C1 segment of cervical spinal cord (tissue), 14 donors: ENCODE measurements around the gene DOK4.

Source experiments
- DNase-seq, 14 donors: peaks; one replicate each; lab custom pipeline; 2025; lab: John Stamatoyannopoulos, UW

Gene DOK4

GRCh38 chr16:57478396-57479204 lies 7.7 kb downstream of the DOK4 start:
- DNase-seq: no peak

DNA sequence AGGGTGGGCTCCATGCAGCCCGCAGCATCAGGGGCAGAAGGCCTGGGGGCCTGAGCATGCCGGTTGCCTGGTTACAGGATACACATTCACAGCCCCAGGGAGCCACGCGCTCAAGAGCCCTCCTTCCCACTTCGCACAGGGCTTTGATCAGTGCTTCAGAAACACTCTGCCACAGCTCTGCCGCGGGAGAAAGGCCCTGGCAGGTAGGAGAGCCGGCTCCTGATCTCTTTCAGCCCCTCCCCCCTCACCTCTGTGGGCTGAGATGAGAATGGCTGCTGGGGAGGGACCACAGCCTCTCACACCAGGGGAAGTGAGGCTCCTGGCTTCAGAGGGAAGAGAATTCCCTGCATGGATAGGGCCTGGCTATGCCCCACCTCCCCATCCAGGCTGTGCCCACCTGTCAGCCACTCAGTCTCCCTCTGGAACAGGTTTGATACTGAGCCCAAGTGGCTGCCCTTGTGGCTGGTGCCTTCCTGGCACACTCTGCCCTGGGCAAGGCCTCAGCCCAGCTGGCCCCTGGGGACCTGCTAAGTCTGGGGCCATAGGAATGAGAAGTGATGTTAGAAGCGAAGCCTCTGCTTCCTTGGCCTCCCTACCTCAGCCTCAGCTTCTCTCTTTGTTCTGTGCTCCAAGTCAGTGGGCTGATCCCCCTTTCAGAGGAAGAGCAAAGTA lies 8.6 kb downstream of the DOK4 start:
- DNase-seq: no peak

DNA sequence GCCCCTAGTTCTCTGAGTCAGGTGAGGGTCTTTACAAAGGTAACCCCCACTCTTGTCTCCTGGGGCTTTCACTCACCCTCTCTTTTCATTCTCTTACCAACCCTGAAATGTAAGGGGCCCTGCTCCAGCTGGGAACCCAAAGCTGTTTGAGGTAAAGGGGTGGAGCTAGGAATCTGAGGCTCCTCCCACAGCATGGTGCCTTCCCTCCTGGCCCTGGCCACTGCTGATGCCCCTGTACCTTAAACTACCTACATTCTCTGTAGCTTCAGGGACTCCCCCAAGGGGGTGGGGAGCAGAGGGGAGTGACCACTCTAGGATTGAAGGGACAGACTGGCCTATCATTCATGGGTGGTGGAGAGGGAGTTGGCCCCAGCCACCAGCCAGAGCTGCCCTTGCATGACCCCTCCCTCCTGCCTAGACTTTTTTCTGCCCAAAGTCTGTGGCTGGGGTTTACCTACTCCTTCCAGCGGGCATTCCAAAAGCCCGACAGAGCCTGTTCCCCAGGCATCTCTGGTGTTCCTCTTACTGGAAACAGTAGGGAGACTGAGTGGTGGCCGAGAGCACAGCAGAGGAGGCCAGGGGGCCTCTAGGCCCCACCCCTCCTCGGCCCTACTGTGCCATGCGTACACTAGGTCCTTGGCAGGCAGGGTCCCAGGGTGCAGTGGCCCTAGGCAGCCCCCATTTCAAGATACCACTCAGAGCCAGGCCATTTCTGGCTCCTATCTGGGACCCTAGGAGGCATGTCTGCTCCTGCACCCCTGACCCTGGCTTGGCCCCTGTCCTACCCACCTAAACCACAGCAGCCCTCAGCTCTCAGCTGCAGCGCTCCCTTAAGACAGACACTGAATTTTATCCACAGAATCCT lies 9.5 kb downstream of the DOK4 start:
- no peak for DNase-seq

- DNase-seq: no peak
Measured at GRCh38 chr16:57475711-57476339, 10.5 kb downstream of the DOK4 start.

- no peak for DNase-seq
Measured at GRCh38 chr16:57474671-57475661, 11.3 kb downstream of the DOK4 start.

DNA sequence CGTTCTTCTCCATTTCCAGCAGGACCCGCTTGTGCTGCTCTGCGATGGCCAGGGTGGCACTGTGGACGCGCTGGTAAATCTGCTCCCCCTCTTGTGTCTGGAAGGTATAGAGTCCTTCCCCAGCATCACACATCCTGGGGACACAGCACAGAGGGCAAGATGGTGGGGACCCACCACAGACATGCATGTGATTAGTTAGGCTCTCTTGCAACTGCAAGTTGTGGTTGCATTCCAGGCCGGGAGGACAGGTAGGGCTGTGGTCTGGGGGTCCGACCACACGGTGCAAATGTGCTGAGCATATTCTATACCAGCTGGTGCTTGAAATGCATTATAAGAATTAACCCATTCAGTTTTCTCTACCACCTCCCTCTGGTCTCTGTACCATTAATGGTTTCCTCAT lies 12.4 kb downstream of the DOK4 start:
- no peak for DNase-seq

DNA sequence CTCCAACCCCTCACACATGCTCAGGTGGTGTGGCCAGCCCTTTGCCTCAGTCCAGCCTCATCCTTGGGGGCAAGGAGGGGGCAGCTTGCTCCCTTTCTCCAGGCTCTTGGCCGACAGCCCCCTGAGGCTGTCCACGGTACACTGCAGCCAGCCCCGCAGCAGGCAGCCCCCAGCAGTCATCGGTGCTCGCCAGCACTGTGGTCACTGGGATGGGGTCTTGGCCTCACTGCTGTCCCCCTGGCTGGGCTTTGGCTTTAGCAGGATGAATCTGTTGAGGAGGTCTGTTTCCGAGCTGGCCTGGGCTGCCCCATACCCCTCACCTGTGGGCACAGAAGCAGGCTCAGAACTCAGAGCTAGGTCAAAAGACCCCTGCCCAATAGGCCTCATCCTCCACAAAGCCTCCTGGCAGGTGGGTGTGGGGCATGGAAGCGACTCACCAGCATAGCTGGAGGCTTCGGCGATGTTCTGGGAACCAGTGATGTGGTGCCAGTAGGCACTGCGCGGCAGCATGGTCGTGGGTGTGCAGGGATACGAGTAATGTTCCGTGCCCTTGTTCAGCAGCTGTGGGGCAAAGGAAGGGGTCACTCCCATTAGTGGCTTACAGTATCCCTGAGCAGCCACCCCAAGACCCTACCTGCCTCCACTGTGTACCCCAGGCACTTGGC lies 13.0 kb downstream of the DOK4 start:
- DNase-seq: no peak

GRCh38 chr16:57472665-57473060 lies 13.6 kb downstream of the DOK4 start:
- DNase-seq: no peak

DNA sequence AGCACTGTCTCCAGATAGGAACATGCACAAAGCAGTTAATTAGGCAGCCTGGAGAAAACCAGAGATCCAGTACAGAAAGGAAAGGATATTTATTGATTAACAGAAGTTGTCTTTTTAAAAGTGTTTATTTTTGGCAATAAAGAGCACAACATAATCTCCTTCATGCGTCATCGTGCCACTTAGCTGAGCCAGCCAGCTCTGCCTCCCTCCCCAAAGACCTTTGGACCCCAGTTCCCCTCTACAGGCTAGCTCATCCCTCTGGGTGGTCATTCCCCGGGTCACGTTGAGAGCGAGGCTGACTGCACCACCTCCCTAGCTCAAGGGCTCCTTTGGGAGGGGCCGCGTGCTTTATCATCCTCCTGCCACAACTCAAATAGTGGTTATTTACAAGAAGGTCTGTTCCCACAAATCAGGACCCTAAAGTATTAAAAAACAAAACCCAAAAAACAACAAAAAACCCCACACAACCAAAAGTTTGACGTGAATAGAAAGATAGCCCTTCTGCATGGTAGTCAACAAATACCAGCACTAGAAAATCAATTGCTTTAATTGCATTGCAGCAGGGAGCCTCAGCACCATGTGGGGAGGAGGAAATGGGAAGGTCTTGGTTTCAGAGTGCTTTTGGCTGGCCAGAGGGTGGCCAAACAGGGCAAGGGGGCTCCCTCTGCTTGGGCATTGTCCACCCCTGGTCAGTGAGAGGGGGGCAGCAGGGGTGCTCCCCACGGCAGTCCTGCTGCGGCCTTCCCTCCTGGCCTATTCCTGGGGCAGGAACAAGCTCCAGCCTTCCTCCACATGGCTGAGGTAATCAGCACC lies 14.2 kb downstream of the DOK4 start:
- DNase-seq: no peak

GRCh38 chr16:57471209-57471608 lies 15.1 kb downstream of the DOK4 start:
- DNase-seq: no peak

DNA sequence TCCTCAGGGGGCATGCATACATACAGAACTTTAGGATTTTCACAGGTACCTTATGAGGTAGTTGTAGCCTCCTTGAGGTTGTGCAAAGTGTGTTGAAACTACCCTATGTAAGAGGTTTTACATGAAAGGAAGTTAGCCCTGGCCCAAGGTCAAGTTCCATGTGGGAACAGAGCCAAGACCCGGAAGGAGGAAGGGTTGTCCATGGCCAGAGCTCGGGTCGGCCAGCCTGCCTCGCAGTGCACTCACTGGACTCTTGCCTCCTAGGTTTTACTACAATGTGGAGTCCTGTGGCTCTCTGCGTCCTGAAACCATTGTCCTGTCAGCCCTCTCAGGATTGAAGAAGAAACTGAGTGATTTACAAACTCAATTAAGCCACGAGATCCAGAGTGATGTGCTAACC lies 15.6 kb downstream of the DOK4 start:
- no peak for DNase-seq

GRCh38 chr16:57469917-57470470 lies 16.3 kb downstream of the DOK4 start:
- DNase-seq: no peak

DNA sequence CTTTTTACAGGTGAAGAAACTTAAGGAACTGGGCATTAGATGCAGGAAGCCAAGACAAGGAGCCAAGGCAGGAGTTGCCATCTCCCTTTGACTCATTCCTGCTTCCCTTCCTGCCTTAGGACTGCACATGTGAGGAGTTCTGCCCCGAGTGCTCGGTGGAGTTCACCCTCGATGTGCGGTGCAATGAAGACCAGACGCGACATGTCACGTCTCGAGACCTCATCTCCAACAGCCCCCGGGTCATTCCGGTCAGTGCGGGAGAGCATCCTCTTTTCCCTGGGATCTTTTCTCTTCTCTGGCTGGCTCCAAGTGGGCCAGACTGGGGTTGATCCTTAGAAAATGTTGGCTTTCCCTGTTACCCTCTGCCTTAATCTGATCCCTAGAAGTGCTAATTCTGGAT lies 17.2 kb downstream of the DOK4 start:
- DNase-seq: no peak

GRCh38 chr16:57468346-57468745 lies 17.9 kb downstream of the DOK4 start:
- DNase-seq: no peak

DNA sequence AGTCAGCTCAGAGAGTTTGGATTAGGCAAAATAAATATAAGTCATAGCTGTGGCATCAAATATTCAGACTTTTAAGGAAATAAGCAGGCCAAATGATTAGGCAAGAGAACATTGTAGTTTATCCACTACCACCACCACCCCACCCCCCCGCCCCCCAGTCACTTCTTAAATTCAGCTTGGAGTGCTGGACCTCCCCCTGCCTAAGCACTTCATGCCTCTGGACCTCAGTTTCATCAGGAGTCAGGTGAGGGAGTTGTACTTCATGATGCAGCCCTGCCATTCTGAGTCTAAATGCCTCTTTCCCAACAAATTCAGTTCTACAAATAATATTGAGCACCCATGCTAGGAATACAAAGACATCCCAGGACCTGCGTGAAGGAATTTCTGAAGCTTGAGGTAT lies 21.8 kb downstream of the DOK4 start:
- no peak for DNase-seq

- no peak for DNase-seq
Measured at GRCh38 chr16:57462978-57463362, 23.3 kb downstream of the DOK4 start.

DNA sequence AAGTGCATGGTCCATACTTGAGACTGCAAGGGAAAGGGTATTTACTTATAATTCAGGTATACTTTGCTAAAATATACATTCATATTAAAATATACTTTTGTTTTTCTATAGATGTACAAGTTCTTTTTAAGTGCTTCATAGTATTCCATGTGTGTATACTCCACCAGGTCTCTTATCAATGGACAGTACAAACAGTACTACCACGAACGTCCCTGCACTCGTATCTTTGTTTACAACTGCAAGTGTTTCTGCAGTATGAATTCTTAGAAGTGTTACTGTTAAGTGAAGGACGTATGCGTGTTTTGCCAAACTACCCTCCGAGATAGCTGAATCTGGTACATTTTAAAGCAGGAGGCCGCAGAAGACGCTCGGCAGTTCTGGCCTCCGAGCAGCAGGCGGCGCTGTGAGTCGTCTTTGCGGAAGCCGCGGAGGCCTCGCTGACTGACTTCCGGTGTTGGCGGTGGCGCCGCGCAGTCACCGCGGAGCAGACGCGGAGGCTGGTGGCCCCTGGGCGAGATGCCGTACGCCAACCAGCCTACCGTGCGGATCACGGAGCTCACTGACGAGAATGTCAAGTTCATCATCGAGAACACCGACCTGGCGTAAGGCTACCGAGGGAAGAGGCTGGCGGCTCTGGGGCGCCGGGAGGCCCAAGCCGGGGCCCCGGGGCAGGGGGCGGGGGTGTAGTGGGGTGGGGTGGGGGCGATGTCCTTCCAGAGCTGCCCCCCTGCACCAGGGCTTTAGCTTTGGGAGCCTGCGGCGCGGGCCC lies 23.9 kb downstream of the DOK4 start, which contains the start of gene POLR2C:
Gene POLR2C, plus strand, starts transcription at position 471 of the 769 bp plus-strand sequence. Its CDS starts 46 bp downstream, at position 517.
- DNase-seq: peak in 13 of 14 donors; percentile 17 to 83 (median 65)

DNA sequence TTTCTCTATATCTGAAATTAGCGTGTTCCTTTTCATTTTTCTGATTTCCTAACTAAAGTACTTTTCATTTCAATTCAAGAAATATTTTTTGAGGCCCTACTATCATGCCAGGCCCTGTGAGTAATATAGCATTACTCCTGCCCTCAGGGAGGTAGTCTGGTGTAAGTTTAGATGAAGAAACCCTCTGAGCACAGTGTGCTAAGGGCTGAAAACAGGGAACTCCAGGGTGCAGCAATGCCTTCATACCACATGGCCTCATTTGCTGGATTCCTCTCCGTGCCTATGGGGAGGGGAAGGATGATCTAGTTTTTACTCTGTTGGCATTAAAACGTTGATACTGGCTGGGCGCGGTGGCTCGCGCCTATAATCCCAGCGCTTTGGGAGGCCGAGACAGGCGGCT lies 34.3 kb downstream of the DOK4 start:
- DNase-seq: no peak
